ENCODE measurements around the gene SCARF1.

The SCARF1 gene

DNA sequence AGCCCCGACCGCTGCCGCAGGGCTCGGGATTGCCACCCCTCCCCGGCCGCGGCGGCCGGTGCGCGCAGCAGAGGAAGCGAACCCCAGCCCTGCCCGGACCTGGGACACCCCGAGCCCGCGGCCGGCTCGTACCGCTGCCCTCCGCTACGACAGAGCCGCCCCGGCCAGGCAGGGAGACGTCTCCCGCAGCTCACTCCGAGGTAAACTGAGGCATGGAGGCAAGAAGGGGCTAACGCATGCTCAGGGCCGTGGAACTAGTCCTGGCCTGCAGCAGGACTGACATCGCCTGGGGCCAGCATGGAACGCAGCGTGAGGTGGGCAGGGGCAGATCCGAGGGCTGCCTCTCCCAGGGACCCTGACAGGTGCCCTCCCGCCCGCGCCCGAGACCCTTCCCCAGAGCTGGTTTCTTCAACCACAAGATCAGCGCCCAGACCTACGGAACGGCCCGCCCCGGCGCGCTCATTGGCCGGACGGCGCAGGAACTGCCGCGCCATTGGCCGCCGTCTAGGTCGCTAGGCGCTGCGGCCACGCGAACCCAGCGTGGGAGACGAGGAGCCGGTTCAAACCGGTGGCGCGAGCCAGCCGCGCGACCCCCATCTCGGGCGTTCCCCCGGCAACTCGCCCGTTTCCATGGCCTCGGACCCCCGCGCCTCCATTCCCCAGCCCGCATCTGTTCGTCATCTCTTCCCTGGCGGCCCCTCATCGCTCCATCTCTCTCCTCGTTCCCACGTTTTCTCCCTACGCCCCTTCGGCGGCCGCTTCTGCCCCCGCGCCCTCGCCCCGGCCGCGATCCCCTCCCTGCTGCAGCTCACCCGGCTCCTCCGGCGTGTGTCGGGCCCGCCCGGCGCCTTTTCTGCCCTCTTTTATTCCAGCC, 17.3 kb downstream of the SCARF1 start, which contains the start of gene SLC43A2:
TSS of gene SLC43A2 (minus strand) at position 853 of the 874 bp plus-strand sequence. CDS start 960 bp downstream, outside the sequence.
- DNase-seq, result peak; percentile 75

- DNase-seq, result peak; percentile 61
Observed at GRCh38 chr17:1627182-1627981, 18.1 kb downstream of the SCARF1 start.

DNA sequence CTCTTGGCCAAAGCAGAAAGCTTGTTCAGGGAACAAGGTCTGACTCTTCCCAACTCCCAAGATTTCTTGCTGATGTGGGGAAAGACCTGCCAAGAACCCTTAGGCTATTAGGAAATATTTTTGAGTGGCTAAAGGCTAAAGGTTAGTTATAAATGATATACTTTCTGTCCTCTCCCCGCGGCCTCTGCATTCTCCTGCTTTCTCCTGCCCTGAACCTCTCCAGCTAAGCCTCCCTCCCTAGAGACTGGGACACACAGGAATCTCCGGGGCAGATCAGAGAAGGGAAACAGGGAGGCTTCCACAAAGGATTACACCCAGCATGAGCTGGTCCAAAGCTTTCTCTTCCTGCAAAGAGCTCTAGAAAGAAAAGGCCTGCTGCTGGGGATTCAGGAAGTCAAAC, 19.2 kb downstream of the SCARF1 start:
- no peak for DNase-seq

DNA sequence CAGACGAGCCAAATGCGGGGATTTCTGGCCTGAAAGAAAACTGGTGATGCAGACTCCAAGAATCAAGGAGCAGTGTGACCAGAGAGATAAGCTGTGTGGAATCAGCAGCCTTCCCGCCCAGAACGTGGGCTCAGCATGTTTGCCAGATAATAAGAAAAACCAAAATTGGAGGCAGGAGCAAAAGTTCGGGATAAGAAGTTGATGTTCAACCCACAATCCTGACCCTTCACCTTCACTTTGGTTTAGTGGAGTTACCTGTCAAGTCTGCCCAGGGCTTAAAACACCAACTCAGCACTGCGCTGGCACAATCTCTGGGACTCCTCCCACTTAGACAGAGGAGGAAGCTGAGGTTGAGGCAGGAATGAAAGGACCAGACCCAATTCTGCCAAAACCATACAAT, 20.0 kb downstream of the SCARF1 start:
- no peak for DNase-seq

DNA sequence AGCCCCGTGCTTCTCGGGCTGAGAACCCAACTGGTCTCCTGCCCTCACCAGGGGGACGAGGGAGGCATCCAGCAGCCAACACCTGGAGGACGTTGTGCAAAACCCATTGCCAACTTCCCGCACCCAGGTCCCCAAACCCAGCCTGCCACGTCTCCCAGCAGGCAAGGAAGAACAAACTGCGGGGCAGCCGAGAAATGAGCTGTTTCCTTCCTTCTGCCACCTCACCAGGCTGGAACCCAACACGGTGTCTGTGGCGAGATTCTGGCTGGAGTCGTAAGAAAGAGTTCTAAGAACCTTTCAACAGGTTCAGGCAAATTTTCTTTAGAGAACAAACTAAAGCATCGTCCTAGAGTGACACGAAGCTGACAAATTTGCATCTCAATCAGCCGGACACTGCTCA, 20.5 kb downstream of the SCARF1 start:
- DNase-seq, result no peak

- no peak for DNase-seq
Observed at GRCh38 chr17:1624650-1625049, 20.9 kb downstream of the SCARF1 start.

DNA sequence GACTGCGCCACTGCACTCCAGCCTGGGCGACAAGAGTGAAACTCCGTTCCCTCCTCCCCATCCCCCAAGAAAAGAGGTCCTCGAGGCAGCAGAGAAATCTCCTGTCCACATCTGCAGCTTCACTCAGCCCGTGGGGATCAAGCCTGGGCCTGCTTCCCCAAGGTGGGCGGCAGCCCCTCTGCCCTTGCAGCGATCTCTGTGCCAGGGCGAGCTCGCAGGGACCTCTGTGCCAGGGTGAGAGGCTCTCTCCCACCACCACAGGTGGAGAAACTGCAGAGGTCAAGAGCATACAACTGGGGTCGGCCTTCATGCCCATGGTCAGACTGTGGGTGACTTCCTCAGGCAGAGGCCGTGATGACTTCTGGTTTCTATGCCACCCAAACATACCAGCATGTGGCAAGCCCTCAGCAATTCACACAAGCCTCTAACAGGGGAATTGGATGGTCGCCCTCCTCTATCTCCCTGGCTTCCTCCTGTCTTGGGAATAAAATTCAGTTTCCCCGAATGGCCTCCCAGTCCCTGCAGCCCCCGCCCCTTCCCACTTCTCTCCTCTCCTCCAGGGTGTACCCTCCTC, 22.4 kb downstream of the SCARF1 start:
- DNase-seq, result no peak

- no peak for DNase-seq
Observed at GRCh38 chr17:1621273-1621954, 24.1 kb downstream of the SCARF1 start.

GRCh38 chr17:1620486-1620885, 25.0 kb downstream of the SCARF1 start:
- no peak for DNase-seq

GRCh38 chr17:1617620-1618174, 27.8 kb downstream of the SCARF1 start:
- peak; percentile 29 for DNase-seq

DNA sequence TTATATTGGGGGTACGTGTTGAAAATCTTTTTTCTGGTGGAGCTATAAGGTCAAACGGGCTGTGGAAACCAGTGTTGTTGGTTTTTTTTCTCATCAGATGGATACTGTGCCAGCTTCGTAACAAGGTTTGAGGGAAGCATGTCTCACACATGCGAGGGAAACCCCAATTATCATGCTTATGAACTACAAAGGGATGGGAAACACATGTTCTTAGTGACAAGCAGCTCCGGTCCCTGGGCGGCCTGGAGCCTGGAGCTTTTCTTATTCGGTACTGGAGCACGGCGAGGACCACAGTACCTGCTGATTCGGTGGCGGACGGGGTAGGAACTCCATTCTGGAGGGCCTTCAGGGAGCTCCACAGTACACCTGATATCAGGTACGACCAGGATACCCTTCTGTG, 29.4 kb downstream of the SCARF1 start:
- no peak for DNase-seq

DNA sequence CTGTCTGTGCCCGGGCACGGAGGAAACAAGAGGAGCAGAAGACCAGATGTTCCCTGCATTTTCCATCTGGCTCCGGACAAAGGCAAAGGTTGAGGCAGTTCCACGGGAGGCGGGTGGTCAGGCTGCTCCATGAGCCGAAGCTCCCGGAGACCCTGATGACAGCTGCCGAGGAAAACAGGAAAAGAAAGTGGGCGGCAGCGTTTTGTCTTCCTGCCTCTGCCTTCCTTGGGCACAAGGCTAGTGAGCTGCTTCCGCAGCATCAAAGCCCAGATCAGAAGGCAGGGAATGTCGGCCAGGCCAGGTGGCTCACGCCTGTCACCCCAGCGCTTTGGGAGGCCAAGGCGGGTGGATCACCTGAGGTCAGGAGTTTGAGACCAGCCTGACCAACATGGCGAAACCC, 33.1 kb downstream of the SCARF1 start:
- no peak for DNase-seq

DNA sequence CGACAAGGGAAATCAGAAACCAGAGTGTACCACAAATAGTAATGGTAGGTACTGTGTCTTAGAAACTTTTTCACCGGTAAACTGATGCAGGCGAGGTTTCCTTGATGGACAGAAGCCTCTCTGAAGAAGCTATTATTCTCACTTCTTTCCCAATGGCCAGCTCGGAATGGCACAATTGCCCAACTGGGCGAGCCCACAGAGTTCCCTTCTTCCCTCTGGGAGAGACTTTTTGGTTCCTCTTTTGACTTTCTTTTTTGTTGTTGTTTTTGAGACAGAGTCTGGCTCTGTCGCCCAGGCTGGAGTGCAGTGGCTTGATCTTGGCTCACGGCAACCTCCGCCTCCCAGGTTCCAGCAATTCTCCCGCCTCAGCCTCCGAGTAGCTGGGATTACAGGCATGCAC, 33.8 kb downstream of the SCARF1 start:
- DNase-seq, result no peak

DNA sequence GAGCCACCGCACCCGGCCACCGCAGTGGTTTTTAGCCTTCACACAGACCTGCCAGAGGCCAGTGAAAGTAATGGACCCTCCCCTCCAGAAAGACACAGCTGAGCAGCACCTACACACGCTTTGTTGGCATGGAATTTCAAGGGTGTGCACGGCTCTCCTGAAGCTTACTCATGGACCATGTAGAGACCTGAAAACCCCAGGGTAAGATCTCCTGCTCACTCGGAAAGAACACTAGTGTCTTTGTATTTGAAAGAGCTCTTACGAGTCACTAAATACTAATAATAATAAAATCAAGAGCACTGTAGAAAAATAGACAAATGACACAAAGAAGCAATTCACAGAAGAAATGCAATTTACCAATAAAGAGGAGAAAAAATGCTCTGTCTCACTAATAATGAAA, 36.9 kb downstream of the SCARF1 start:
- DNase-seq, result no peak

DNA sequence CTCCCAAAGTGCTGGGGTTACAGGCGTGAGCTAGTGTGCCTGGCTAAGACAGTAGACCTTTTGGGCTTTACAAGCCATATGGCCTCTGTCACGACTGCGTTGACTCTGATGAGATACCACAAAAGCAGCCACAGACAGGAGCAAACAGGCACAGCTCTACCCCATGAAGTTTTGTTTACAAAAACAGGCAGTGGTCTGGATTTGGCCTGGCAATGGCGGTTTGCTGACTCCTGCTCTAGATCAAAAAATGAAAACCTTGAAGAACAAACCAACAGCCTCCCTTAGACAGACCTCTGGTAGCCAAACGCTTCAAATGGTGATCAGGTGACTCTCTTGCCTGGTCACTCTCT, 37.6 kb downstream of the SCARF1 start:
- DNase-seq, result no peak

GRCh38 chr17:1606352-1606985, 39.1 kb downstream of the SCARF1 start:
- DNase-seq, result no peak

DNA sequence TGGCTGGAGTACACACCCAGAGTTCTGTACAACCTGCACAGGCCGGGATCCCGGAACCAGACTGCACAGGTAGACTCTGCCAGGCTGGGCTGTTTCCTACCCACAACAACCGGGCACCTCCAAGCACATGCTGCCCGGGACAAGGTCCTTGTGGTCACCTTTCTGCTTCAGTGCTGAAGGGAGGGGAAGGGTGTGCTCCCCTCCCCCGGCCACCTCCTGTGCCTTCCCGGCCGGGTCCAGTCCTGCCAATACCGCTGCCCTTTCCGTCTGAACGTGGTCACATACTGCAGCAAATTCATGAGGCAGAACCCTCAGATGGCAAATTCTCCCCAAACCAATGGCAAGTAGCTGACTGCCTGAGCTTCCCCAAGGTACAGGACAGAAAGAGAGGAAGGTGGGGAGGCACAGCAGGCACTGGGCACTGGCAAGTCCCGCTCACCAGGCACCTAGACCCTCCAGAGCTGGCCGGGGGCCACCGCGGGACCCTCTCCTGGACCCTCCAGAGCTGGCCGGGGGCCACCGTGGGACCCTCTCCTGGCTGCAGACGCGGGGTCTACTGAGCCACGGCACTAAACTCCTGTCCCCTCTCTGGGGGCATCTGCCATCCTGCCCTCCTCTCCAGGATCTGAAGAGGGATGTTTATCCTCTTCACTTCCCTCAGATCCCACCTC, 39.7 kb downstream of the SCARF1 start:
- DNase-seq, result no peak

- no peak for DNase-seq
Observed at GRCh38 chr17:1604831-1605528, 40.6 kb downstream of the SCARF1 start.

- no peak for DNase-seq
Observed at GRCh38 chr17:1601571-1601970, 44.0 kb downstream of the SCARF1 start.

DNA sequence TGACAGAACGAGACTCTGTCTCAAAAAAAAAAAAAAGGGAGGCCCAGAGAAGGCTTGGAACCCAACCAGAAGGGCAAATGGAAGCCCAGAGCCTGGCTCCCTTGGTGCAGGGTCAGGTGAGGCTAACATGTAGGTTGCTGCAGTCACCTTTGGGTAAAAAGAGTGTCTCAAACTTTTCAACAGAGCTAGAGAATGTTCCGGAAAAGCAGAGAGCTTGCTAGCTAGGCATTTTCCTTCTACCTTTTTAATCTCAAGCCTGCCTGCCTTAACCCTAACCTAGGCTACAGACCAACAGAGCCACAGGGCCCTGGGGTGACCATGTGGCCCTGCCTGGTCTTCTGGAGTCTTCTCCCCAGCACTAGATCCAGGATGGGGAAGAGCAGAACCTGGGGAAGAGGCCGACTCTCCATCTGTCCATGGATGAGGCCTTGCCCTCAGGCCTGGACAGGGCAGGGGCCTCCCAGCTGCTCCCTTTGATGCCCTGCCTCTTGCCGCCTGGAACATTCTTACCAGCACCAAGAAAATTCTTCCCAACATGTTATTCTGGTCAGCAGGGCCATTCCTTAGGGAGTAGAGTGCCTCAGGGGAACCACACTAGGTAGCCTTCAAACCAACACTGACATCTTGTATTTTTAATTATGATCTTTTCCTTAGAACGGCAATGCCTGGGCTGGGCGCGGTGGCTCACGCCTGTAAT, 47.0 kb downstream of the SCARF1 start:
- DNase-seq, result no peak

Data from CD4-positive, alpha-beta T cell treated with Interferon gamma for 1 hour (primary cell).